AG10803 (cell line): ENCODE measurements around the gene PTPRA.

ENCODE experiments used
- DNase-seq: peaks from one replicate; pipeline ENCODE4 v3.0.0; 2010; ENCODE audit warnings: low read depth
- H3K4me3 ChIP-seq: 2 replicates; pipeline ENCODE4 v1.5.1; 2011; ENCODE audit warnings: mild to moderate bottlenecking, low read length, control low read depth
- CTCF ChIP-seq: conservative IDR thresholded peaks from 2 replicates; pipeline ENCODE4 v1.5.1; 2011; ENCODE audit warnings: mild to moderate bottlenecking, low read length, control low read depth, inconsistent platforms

The PTPRA gene

GRCh38 chr20:3077618-3078134 lies 204.4 kb downstream of the PTPRA start:
- no peak for TF ChIP-seq CTCF
- no peak overlapping the region for H3K4me3 ChIP-seq
- no peak for DNase-seq

DNA sequence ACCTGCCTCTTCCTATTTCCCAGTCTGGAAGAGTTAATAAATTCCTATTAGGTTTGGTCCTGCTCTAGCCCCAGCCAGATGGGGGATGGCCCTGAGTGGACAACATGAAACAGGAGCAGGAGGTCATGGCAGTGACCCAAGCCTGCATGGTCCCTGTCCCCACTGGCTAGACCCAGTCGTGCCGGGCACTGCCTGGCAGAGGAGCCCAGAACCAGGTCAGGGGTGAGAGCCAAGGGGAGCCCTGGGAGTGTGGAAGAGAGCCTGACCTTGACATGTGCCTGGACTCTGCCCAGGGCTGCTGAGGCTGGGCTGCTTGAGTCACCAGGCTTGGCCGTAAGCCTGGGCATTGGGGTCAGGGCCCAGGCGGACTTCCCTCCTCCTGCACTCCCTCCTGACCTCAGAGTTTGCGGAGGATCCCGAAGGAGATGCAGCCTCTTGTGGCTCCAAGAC lies 207.7 kb downstream of the PTPRA start:
- no peak for TF ChIP-seq CTCF
- H3K4me3 ChIP-seq = no peak overlapping the region
- peak; percentile 59 for DNase-seq

DNA sequence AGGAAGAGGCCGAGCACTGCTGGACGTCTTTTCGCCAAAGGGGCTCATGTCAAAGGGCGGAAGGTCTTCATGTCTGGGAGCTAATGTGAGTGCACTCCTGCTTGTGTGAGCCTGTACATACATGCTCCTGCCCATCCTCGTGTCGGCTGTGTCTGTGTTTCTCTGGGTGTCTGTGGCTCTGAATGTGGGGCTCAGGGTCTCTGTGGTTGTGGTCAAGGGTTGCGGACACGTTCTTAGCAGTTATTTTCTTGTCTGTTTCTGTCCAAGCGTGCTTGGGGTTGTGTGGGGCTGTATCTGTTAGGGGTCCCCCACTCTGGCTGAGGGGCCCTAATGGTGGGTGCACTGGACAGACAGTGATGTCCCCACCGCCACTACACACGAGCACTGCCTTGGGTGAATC lies 208.4 kb downstream of the PTPRA start:
- TF ChIP-seq CTCF = no peak
- no peak for DNase-seq
- no peak overlapping the region for H3K4me3 ChIP-seq

DNA sequence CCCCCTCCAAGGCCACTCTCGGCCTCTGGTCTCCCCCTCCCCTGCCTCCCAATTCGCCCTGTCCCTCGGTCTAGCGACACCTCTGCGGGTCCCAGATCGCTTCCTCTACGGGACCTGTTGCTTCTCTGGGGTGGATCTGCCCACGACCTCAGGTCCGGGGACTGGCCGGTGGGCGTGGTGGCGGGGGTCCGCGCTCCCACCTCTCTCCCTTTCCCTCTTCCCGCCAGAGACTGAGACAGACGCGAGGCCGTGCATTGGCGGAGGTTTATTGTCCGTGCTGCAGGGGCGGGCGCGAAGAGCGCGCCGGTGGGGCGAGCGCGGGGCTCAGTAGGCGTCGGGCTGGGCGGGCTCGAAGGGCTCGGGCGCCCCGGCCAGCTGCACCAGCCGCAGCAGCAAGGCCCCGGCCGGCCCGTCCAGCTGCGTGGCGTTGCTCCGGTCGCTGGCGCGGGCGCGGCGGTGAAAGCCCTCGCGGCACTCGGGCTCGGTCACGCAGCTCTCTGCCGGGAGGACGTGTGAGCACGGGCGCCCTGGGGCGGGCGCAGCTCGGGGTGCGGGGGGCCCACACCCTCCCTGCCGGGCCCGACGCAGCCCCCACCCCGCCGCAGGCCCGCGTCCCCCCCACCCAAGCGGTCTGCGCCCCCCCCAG lies 209.1 kb downstream of the PTPRA start:
- H3K4me3 ChIP-seq = no peak overlapping the region
- TF ChIP-seq CTCF = no peak
- no peak for DNase-seq

DNA sequence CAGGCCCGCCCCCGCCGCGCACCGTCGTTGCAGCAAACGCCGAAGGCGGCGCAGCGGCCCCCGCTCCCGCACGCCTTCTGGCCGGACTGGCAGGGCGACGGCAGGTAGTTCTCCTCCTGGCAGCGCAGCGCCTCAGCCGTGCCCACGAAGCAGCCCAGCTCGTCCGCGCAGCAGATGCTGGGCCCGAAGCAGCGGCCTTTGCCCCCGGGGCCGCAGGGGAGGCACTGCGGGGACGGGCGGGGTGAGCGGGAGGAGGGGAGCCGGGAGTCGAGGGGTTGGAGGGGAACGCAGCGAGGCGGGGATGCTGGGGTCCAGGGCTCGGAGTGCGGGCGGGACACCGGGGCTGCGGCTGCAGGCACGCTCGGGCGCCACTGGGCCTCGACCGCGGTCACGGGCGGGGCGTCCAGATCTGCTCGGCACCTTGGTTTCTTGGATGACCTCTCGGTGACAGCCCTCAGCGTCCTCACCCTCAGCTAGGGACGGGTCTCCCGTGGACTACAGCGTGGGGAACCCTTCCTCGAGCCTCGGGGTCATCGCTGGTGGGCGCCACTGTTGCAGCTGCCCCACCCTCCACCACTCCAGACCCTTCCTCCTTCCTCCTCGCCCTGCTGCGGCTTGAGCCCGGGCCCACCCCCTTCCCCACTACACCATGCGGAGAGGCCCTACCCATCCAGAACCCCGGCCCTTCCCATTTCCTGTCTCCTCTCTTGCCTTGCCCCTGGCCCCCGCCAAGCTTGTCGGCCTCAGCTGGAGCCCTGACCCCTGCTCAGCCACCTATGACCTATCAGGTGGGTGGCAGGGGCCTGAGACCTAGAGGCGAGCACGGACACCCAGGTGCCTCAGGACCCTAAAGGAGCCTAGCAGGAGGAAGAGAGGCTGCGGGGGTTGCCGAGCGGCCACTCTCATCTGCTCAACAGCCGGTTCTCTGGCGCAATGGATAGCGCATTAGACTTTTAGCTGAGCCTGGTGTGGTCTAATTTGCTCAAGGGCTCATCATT lies 210.0 kb downstream of the PTPRA start:
- H3K4me3 ChIP-seq = no peak overlapping the region
- no peak for DNase-seq
- TF ChIP-seq CTCF = no peak

- no peak for DNase-seq
- H3K4me3 ChIP-seq = no peak within 1 kb of the TSS
- TF ChIP-seq CTCF = no peak
Observed at GRCh38 chr20:3084283-3084985, 211.2 kb downstream of the PTPRA start, which contains the start of gene AVP. AVP (minus strand) TSS chr20:3084724; CDS start chr20:3084674, 50 bp downstream.
